Measurements from ENCODE around the gene FDXACB1.

DNA sequence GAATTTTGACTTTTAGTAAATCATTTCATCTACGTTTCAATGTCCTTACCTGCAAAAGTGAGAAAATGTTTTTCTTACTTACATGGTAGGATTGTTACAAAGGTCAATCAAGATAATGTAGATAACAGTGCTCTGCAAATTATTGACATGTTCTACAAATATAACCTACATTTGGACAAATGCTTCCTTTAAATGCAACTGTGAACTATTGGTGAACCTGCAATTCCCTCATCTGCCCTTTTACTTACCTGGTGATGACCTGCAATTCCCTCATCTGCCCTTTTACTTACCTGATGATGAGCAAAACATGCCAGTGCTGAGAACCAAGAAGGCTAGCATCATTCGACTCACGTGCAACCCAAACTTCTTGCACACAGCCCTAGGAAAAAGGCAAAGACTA is 18.7 kb downstream of the FDXACB1 start:
- TF ChIP-seq, protein P1, sequence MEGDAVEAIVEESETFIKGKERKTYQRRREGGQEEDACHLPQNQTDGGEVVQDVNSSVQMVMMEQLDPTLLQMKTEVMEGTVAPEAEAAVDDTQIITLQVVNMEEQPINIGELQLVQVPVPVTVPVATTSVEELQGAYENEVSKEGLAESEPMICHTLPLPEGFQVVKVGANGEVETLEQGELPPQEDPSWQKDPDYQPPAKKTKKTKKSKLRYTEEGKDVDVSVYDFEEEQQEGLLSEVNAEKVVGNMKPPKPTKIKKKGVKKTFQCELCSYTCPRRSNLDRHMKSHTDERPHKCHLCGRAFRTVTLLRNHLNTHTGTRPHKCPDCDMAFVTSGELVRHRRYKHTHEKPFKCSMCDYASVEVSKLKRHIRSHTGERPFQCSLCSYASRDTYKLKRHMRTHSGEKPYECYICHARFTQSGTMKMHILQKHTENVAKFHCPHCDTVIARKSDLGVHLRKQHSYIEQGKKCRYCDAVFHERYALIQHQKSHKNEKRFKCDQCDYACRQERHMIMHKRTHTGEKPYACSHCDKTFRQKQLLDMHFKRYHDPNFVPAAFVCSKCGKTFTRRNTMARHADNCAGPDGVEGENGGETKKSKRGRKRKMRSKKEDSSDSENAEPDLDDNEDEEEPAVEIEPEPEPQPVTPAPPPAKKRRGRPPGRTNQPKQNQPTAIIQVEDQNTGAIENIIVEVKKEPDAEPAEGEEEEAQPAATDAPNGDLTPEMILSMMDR (IDR thresholded peaks at IDR 0.05): no peak
- TF ChIP-seq POLR2A (IDR thresholded peaks at IDR 0.05): no peak

Data from uterus (tissue), 2 donors.